Osteocyte (in vitro differentiated cells): ENCODE data around the gene MDM4. TPM values are rescaled to one million over a fixed set of nuclear protein-coding genes. Genes with fewer than 3 reads are reported as not detected.

Experiments
- DNase-seq: peaks from one replicate; pipeline ENCODE4 v3.0.0; 2021; ENCODE audit warnings: mixed read lengths; ENCODE audit not compliant: unreplicated experiment; ENCODE audit errors: extremely low spot score
- H3K27ac Mint-ChIP-seq: one replicate; pipeline ENCODE4 v1.8.0; 2021; ENCODE audit warnings: mild to moderate bottlenecking, mixed read lengths; ENCODE audit not compliant: unreplicated experiment
- H3K27me3 Mint-ChIP-seq: one replicate; pipeline ENCODE4 v1.8.0; 2021; ENCODE audit warnings: mixed read lengths; ENCODE audit not compliant: unreplicated experiment
- H3K36me3 Mint-ChIP-seq: one replicate; pipeline ENCODE4 v1.8.0; 2021; ENCODE audit warnings: mixed read lengths; ENCODE audit not compliant: unreplicated experiment
- H3K4me1 Mint-ChIP-seq: one replicate; pipeline ENCODE4 v1.8.0; 2021; ENCODE audit warnings: mixed read lengths; ENCODE audit not compliant: unreplicated experiment
- H3K4me3 Mint-ChIP-seq: one replicate; pipeline ENCODE4 v1.8.0; 2021; ENCODE audit warnings: mild to moderate bottlenecking, moderate library complexity, mixed read lengths; ENCODE audit not compliant: unreplicated experiment
- H3K9me3 Mint-ChIP-seq: one replicate; pipeline ENCODE4 v1.8.0; 2021; ENCODE audit warnings: mixed read lengths; ENCODE audit not compliant: unreplicated experiment
- CTCF ChIP-seq: fragments of 200-600 bp; sonication (generic); IDR thresholded peaks from 2 replicates; pipeline ENCODE4 v1.5.0; 2021; ENCODE audit warnings: antibody characterized with exemption, mild to moderate bottlenecking, moderate library complexity
- total RNA-seq: library from RNA; stranded (reverse); gene quantifications from 2 replicates; pipeline ENCODE4 v1.2.1, GENCODE V29; 2021

The MDM4 gene
- total RNA-seq, 1 donor from 2014 or later = 77.3 TPM

DNA sequence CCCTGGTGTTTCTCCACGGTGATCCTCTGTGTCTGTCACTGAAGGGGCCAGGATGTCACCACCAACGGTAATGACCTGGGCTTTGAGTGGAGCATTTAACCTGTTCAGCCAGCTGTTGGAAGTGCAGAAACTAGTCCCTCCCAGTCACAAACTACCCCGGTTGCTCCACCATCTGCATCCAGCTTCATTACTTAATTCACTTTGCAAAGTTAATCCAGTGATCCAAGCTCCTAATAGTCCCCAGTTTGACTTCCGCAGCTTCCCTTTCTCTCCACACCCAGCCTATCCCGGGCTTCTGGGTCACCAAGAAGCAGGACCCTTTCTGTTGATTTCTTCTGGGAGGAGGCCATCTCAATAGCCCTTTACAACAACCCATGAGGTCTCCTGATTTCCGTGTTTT, 63.5 kb downstream of the MDM4 start:
- H3K36me3 Mint-ChIP-seq = no peaks in the 10 kb centered on the region
- H3K27ac Mint-ChIP-seq = no peak overlapping the region
- no peak overlapping the region for H3K4me3 Mint-ChIP-seq
- DNase-seq = no peak
- H3K4me1 Mint-ChIP-seq = peaks cover 7% of the 10 kb centered on the region
- no peaks in the 10 kb centered on the region for H3K9me3 Mint-ChIP-seq
- H3K27me3 Mint-ChIP-seq = no peaks in the 10 kb centered on the region
- TF ChIP-seq CTCF = no peak

GRCh38 chr1:204580862-204581261, 64.7 kb downstream of the MDM4 start:
- Mint-ChIP-seq H3K4me3 (no peak overlapping the region), H3K27me3 (no peaks in the 10 kb centered on the region), H3K36me3 (no peaks in the 10 kb centered on the region), H3K4me1 (peaks cover 7% of the 10 kb centered on the region), H3K27ac (no peak overlapping the region), H3K9me3 (no peaks in the 10 kb centered on the region)
- no peak for TF ChIP-seq CTCF
- no peak for DNase-seq

GRCh38 chr1:204581759-204582158, 65.6 kb downstream of the MDM4 start:
- Mint-ChIP-seq H3K27ac (no peak overlapping the region), H3K36me3 (no peaks in the 10 kb centered on the region), H3K9me3 (no peaks in the 10 kb centered on the region), H3K27me3 (no peaks in the 10 kb centered on the region), H3K4me3 (no peak overlapping the region), H3K4me1 (peaks cover 7% of the 10 kb centered on the region)
- no peak for TF ChIP-seq CTCF
- DNase-seq = no peak

GRCh38 chr1:204583909-204584632, 67.9 kb downstream of the MDM4 start:
- no peak overlapping the region for H3K4me3 Mint-ChIP-seq
- H3K27ac Mint-ChIP-seq = no peak overlapping the region
- H3K9me3 Mint-ChIP-seq = no peaks in the 10 kb centered on the region
- no peaks in the 10 kb centered on the region for H3K36me3 Mint-ChIP-seq
- no peaks in the 10 kb centered on the region for H3K27me3 Mint-ChIP-seq
- no peak for TF ChIP-seq CTCF
- H3K4me1 Mint-ChIP-seq = peaks cover under 1% of the 10 kb centered on the region
- no peak for DNase-seq

DNA sequence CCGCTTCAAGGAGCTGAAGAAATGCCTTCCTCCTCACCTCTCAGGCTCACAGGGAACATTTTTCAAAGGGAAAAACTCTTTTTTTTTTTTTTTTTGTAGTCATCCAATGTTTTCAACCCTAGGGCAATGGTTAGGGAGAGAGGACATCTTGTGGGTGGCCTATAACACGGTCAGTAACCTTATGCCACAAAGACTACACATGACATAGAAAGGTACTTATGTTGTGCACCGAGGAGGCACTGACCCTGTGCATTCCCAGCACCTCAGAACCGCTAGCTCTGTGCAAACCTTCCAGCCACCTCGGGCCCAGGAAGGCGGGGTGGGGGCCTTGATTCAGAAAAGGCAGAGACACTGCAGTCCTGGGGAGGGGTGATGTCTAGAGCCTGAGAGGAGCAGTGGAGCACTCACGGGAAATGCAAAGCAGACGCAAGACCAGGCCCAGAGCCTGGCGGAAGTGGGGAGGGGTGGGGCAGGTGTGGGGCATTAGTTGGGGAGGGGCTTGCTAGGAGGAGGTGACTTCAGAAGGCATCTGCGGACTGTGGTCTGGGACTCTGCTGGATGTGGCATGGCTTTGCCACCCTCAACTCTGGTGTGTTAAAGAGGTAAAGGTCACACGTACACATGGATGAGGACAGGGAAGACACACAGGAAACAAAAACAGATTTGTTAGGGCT, 68.6 kb downstream of the MDM4 start:
- Mint-ChIP-seq H3K36me3 (no peaks in the 10 kb centered on the region), H3K4me1 (peaks cover 4% of the 10 kb centered on the region), H3K27me3 (no peaks in the 10 kb centered on the region), H3K4me3 (no peak overlapping the region), H3K9me3 (no peaks in the 10 kb centered on the region), H3K27ac (no peak overlapping the region)
- no peak for TF ChIP-seq CTCF
- DNase-seq = no peak
